HEK293 (cell line): Measurements from ENCODE around the gene SAMD8.
"Not testable (repeated sequence)": the region's sequence is repeated elsewhere in the genome, so short reads cannot be mapped to it uniquely, and the experiment has no call there.

Source experiments
- CTCF ChIA-PET: fragments of 350-600 bp; formaldehyde crosslinking; extraction: SDS; loops from one replicate; lab custom pipeline; 2021; ENCODE audit warnings: antibody characterized with exemption; lab: Yijun Ruan, JAX
- POLR2A ChIA-PET: fragments of 300-600 bp; formaldehyde crosslinking; extraction: SDS; loops from one replicate; lab custom pipeline; 2020; ENCODE audit warnings: antibody characterized with exemption, inconsistent platforms; lab: Yijun Ruan, JAX
- H3K27ac ChIP-seq: fragments of 200-500 bp; sonication (Bioruptor generic); 2 replicates; pipeline ENCODE4 v1.5.1; 2014; ENCODE audit warnings: low read depth, low read length, control low read depth, inconsistent platforms; ENCODE audit errors: extremely low read depth
- H3K36me3 ChIP-seq, 2 experiments: fragments of 200-500 bp in 1 of 2; sonication (Bioruptor generic) in 1 of 2; 1 replicate in 1 of 2; 2 replicates in 1 of 2; pipeline ENCODE4 v1.5.1; 2014 to 2017; ENCODE audit warnings: inconsistent platforms in 2 of 2, low read length in 2 of 2; ENCODE audit not compliant: control insufficient read depth in 2 of 2, insufficient read depth in 1 of 2
- H3K4me1 ChIP-seq: fragments of 200-500 bp; sonication (Bioruptor generic); 2 replicates; pipeline ENCODE4 v1.5.1; 2014; ENCODE audit warnings: mild to moderate bottlenecking, low read length, inconsistent platforms; ENCODE audit not compliant: control insufficient read depth, insufficient read depth
- H3K4me3 ChIP-seq: 2 replicates; pipeline ENCODE4 v1.5.1; 2011; ENCODE audit warnings: low read depth, mild to moderate bottlenecking, control low read depth, low read length, moderate library complexity
- H3K9me3 ChIP-seq: fragments of 200-500 bp; sonication (Bioruptor generic); 2 replicates; pipeline ENCODE4 v1.5.1; 2014; ENCODE audit warnings: low read depth, low read length, inconsistent platforms; ENCODE audit not compliant: control insufficient read depth, insufficient read depth
- EGR2 ChIP-seq: fragments of 450-650 bp; formaldehyde crosslinking; IDR thresholded peaks from 2 replicates; pipeline ENCODE4 v1.5.1; 2016; ENCODE audit warnings: low read depth, missing biosample characterization, missing genetic modification characterization
- GFI1B ChIP-seq: fragments of 450-650 bp; formaldehyde crosslinking; IDR thresholded peaks from 2 replicates; pipeline ENCODE4 v1.5.1; 2016; ENCODE audit warnings: missing biosample characterization, missing genetic modification characterization
- MYNN ChIP-seq: fragments of 450-650 bp; formaldehyde crosslinking; IDR thresholded peaks from 2 replicates; pipeline ENCODE4 v1.5.1; 2016; ENCODE audit warnings: missing biosample characterization, missing genetic modification characterization, borderline replicate concordance
- SCRT1 ChIP-seq: fragments of 450-650 bp; formaldehyde crosslinking; IDR thresholded peaks from 2 replicates; pipeline ENCODE4 v1.5.1; 2016; ENCODE audit warnings: missing biosample characterization, missing genetic modification characterization, borderline replicate concordance
- ZFHX2 ChIP-seq: fragments of 450-650 bp; formaldehyde crosslinking; conservative IDR thresholded peaks from 2 replicates; pipeline ENCODE4 v1.5.1; 2016; ENCODE audit warnings: missing biosample characterization, missing genetic modification characterization
- ZNF10 ChIP-seq: fragments of 450-650 bp; formaldehyde crosslinking; IDR thresholded peaks from 2 replicates; pipeline ENCODE4 v1.5.1; 2017; ENCODE audit warnings: missing biosample characterization, missing genetic modification characterization
- ZNF112 ChIP-seq: fragments of 450-650 bp; formaldehyde crosslinking; IDR thresholded peaks from 2 replicates; pipeline ENCODE4 v1.5.0; 2017; ENCODE audit warnings: missing biosample characterization, missing genetic modification characterization
- ZNF121 ChIP-seq: fragments of 450-650 bp; formaldehyde crosslinking; IDR thresholded peaks from 2 replicates; pipeline ENCODE4 v1.5.1; 2016; ENCODE audit warnings: missing biosample characterization, missing genetic modification characterization
- ZNF132 ChIP-seq: fragments of 450-650 bp; formaldehyde crosslinking; IDR thresholded peaks from 2 replicates; pipeline ENCODE4 v1.5.1; 2017; ENCODE audit warnings: missing biosample characterization, missing genetic modification characterization, borderline replicate concordance
- ZNF16 ChIP-seq: fragments of 450-650 bp; formaldehyde crosslinking; IDR thresholded peaks from 2 replicates; pipeline ENCODE4 v1.5.1; 2016; ENCODE audit warnings: low read depth, missing biosample characterization, missing genetic modification characterization
- ZNF19 ChIP-seq: fragments of 450-650 bp; formaldehyde crosslinking; IDR thresholded peaks from 2 replicates; pipeline ENCODE4; 2016; ENCODE audit warnings: missing biosample characterization, missing genetic modification characterization, low read depth
- ZNF48 ChIP-seq: fragments of 450-650 bp; formaldehyde crosslinking; IDR thresholded peaks from 2 replicates; pipeline ENCODE4 v1.5.1; 2016; ENCODE audit warnings: missing biosample characterization, missing genetic modification characterization
- ZNF521 ChIP-seq: fragments of 450-650 bp; formaldehyde crosslinking; IDR thresholded peaks from 2 replicates; pipeline ENCODE4 v1.5.1; 2017; ENCODE audit warnings: missing biosample characterization, mild to moderate bottlenecking, missing genetic modification characterization
- ZNF555 ChIP-seq: fragments of 450-650 bp; formaldehyde crosslinking; conservative IDR thresholded peaks from 2 replicates; pipeline ENCODE4 v1.5.1; 2017; ENCODE audit warnings: missing biosample characterization, mild to moderate bottlenecking, missing genetic modification characterization, inconsistent platforms
- ZNF558 ChIP-seq: fragments of 450-650 bp; formaldehyde crosslinking; IDR thresholded peaks from 2 replicates; pipeline ENCODE4 v1.5.1; 2016; ENCODE audit warnings: missing biosample characterization, missing genetic modification characterization
- ZNF777 ChIP-seq: fragments of 450-650 bp; formaldehyde crosslinking; IDR thresholded peaks from 2 replicates; pipeline ENCODE4 v1.5.1; 2017; ENCODE audit warnings: missing biosample characterization, missing genetic modification characterization, borderline replicate concordance
- ZNF837 ChIP-seq: fragments of 450-650 bp; formaldehyde crosslinking; IDR thresholded peaks from 2 replicates; pipeline ENCODE4 v1.5.1; 2016; ENCODE audit warnings: missing biosample characterization, missing genetic modification characterization
- TF ChIP-seq, protein P1 (sequence below): fragments of 450-650 bp; formaldehyde crosslinking; IDR thresholded peaks from 2 replicates; pipeline ENCODE4 v1.5.1; 2017; ENCODE audit warnings: missing biosample characterization, missing genetic modification characterization
- TF ChIP-seq, protein P2 (sequence below): fragments of 450-650 bp; formaldehyde crosslinking; IDR thresholded peaks from 2 replicates; pipeline ENCODE4 v1.5.1; 2016; ENCODE audit warnings: missing biosample characterization, missing genetic modification characterization
- TF ChIP-seq, protein P3 (sequence below): fragments of 450-650 bp; formaldehyde crosslinking; IDR thresholded peaks from 2 replicates; pipeline ENCODE4 v1.5.1; 2016; ENCODE audit warnings: missing biosample characterization, missing genetic modification characterization

The SAMD8 gene

DNA sequence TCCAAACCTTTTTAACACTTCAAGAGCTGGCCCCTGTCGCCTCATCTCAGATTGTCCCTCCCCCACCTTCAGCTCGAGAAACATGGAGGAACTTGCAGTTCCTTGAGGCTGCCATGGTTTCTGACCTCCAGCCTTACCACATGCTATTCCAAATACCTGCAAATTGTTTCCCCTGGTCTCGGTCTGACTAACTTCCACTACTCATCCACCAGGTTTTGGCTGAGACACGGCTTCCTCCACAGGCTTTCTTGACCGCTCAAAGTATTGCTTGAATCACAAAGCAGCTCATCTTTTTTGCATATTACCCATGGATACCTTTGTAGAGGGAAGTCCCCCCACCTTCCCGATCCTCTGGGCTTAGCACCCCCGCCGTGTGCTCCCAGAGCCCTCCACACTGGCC, 5.2 kb upstream of the SAMD8 start:
- CTCF ChIA-PET = interaction anchor here (0.7 to 1.4 kb wide), 2 partner anchors 159 to 862 kb away, joined by 4 to 5 read pairs; no protein-coding TSS in a partner anchor
- no peak overlapping the region for H3K27ac ChIP-seq
- H3K9me3 ChIP-seq = no peaks in the 10 kb centered on the region
- TF ChIP-seq ZNF521 (tag by site-specific recombination) (no peak), ZNF558 (tag by site-specific recombination) (no peak), ZNF555 (tag by site-specific recombination) (no peak), ZNF10 (tag by site-specific recombination) (no peak), GFI1B (tag by site-specific recombination) (no peak), ZNF19 (tag by site-specific recombination) (no peak), ZNF16 (tag by site-specific recombination) (no peak), ZNF777 (tag by site-specific recombination) (no peak), ZNF121 (tag by site-specific recombination) (no peak), MYNN (no peak), ZNF837 (tag by site-specific recombination) (no peak), SCRT1 (tag by site-specific recombination) (no peak), ZNF48 (tag by site-specific recombination) (no peak), ZNF132 (tag by site-specific recombination) (no peak)
- TF ChIP-seq, protein P1, sequence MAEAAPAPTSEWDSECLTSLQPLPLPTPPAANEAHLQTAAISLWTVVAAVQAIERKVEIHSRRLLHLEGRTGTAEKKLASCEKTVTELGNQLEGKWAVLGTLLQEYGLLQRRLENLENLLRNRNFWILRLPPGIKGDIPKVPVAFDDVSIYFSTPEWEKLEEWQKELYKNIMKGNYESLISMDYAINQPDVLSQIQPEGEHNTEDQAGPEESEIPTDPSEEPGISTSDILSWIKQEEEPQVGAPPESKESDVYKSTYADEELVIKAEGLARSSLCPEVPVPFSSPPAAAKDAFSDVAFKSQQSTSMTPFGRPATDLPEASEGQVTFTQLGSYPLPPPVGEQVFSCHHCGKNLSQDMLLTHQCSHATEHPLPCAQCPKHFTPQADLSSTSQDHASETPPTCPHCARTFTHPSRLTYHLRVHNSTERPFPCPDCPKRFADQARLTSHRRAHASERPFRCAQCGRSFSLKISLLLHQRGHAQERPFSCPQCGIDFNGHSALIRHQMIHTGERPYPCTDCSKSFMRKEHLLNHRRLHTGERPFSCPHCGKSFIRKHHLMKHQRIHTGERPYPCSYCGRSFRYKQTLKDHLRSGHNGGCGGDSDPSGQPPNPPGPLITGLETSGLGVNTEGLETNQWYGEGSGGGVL (tag by site-specific recombination) = no peak
- TF ChIP-seq, protein P2, sequence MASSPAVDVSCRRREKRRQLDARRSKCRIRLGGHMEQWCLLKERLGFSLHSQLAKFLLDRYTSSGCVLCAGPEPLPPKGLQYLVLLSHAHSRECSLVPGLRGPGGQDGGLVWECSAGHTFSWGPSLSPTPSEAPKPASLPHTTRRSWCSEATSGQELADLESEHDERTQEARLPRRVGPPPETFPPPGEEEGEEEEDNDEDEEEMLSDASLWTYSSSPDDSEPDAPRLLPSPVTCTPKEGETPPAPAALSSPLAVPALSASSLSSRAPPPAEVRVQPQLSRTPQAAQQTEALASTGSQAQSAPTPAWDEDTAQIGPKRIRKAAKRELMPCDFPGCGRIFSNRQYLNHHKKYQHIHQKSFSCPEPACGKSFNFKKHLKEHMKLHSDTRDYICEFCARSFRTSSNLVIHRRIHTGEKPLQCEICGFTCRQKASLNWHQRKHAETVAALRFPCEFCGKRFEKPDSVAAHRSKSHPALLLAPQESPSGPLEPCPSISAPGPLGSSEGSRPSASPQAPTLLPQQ (tag by site-specific recombination) = no peak
- TF ChIP-seq, all 188 proteins: peak for 0
- Histone ChIP-seq H3K4me3 (no peak overlapping the region), H3K36me3 (no peaks in the 10 kb centered on the region), H3K4me1 (no peaks in the 10 kb centered on the region)
- POLR2A ChIA-PET = no interaction called here

DNA sequence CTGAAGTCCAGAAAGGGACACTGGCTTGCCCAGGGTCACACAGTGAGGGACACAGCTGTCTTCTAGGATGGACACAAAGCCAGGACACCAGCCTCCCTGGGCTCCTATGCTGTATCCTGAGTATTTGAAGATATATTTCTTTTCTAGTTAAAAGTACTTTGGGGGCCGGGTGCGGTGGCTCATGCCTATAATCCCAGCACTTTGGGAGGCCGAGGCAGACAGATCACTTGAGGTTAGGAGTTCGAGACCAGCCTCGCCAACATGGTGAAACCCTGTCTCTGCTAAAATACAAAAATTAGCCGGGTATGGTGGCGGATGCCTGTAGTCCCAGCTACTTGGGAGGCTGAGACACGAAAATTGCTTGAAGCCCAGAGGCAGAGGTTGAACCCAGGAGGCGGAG, 4.6 kb upstream of the SAMD8 start:
- CTCF ChIA-PET = interaction anchor here (0.6 to 1.4 kb wide), 4 partner anchors 15 to 863 kb away, joined by 3 to 5 read pairs (median 4); no protein-coding TSS in a partner anchor
- H3K4me1 ChIP-seq, H3K9me3 ChIP-seq, H3K36me3 ChIP-seq, H3K4me3 ChIP-seq, POLR2A ChIA-PET, H3K27ac ChIP-seq: not testable (repeated sequence)

DNA sequence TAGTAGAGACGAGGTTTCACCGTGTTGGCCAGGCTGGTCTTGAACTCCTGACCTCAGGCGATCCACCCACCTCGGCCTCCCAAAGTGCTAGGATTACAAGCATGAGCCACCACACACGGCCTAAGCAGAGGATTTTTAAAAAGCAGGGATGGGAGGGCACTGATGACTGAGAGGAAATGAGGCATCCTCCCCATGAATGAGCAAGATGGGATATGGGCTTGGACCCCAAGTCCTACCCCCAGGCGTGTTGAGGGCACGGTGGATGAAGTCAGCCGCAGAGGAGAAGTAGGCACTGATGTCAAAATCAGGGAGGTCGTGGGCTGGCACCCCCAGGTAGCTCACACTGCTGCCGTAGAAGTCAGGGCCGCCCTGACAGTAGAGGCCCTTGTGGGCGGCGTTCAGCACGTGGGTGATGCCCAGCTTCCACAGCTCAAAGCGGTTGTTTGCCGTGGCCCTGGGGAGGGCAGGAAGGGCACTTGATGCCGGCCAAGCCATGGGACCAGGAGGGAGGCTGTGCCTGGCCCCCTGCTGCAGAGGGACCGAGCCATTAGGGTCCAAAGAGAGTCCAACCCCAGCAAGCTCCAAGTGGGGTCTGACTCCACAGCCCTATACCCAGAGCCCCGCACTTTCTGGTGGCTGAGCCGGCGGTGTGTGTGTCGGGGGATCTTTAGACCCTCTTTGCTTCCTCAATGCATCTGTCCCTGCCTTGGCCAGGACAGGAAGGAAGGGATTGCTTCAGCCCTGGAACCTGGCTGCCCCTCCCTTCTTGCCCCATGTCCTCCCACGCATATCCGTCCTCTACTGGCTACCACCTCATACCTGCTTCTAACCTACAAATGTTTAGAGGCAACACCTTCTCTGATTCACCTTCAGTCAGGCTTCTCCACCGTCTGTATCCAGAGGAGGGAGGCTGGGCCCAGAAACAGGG, 3.4 kb upstream of the SAMD8 start:
- Histone ChIP-seq H3K4me3 (no peak overlapping the region), H3K4me1 (no peaks in the 10 kb centered on the region; the same call in 1 of the 2 replicates), H3K36me3 (no peaks in the 10 kb centered on the region), H3K9me3 (no peaks in the 10 kb centered on the region), H3K27ac (no peak overlapping the region)
- ChIA-PET POLR2A (interaction anchor here (0.6 kb wide), 1 partner anchor 373 kb away, joined by 5 read pairs; no protein-coding TSS in a partner anchor), CTCF (interaction anchor here (1.0 to 4.0 kb wide), 3 partner anchors 9 to 864 kb away, joined by 3 to 22 read pairs (median 6); a partner anchor contains a TSS)
- peak; percentile 65 for TF ChIP-seq ZFHX2 (tag by site-specific recombination)
- no peak for TF ChIP-seq ZNF112 (tag by site-specific recombination)
- TF ChIP-seq EGR2 (tag by site-specific recombination) = peak; percentile 21; the same call in 1 of the 2 replicates
- TF ChIP-seq, protein P3, sequence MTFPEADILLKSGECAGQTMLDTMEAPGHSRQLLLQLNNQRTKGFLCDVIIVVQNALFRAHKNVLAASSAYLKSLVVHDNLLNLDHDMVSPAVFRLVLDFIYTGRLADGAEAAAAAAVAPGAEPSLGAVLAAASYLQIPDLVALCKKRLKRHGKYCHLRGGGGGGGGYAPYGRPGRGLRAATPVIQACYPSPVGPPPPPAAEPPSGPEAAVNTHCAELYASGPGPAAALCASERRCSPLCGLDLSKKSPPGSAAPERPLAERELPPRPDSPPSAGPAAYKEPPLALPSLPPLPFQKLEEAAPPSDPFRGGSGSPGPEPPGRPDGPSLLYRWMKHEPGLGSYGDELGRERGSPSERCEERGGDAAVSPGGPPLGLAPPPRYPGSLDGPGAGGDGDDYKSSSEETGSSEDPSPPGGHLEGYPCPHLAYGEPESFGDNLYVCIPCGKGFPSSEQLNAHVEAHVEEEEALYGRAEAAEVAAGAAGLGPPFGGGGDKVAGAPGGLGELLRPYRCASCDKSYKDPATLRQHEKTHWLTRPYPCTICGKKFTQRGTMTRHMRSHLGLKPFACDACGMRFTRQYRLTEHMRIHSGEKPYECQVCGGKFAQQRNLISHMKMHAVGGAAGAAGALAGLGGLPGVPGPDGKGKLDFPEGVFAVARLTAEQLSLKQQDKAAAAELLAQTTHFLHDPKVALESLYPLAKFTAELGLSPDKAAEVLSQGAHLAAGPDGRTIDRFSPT (tag by site-specific recombination) = no peak
